RWPE1 (cell line): Measurements from ENCODE around the gene CPTP.

Experiments used
- CTCF ChIA-PET: fragments of 350-600 bp; sonication (Branson Sonifier 250); formaldehyde crosslinking; extraction: SDS; loops from one replicate; lab custom pipeline; 2021; lab: Yijun Ruan, JAX
- POLR2A ChIA-PET: fragments of 400-600 bp; formaldehyde crosslinking; extraction: SDS; loops from one replicate; lab custom pipeline; 2020; ENCODE audit warnings: antibody characterized with exemption; ENCODE audit not compliant: low non-redundant PET; lab: Yijun Ruan, JAX
- DNase-seq: peaks from one replicate; pipeline ENCODE4 v3.0.0; 2012; ENCODE audit warnings: low spot score
- H3K27ac ChIP-seq: fragments of 450-650 bp; 2 replicates; pipeline ENCODE4 v1.5.1; 2017
- TF ChIP-seq, protein P1 (sequence below): fragments of 450-650 bp; conservative IDR thresholded peaks from 2 replicates; pipeline ENCODE4 v1.5.1; 2017; ENCODE audit warnings: low read depth, mild to moderate bottlenecking

CPTP gene

DNA sequence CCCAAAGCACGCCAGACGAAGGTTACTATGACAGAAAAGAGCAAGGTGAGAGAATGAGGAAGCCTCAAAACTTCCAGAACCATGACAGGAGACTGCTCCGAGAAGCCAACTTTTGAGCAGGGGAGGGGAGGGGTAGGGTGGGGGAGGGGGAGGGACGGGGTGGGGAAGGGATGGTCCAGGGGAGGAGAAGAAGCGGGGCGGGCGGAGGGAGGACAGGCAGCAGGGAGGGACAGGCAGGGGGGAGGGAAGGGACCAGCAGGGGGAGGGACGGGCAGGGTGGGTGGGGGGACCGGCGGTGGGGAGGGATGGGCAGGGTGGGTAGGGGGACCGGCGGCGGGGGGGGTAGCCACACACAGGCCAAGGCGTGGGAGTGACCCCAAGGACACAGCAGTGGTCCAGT, 2.2 kb upstream of the CPTP start:
- TF ChIP-seq, protein P1, sequence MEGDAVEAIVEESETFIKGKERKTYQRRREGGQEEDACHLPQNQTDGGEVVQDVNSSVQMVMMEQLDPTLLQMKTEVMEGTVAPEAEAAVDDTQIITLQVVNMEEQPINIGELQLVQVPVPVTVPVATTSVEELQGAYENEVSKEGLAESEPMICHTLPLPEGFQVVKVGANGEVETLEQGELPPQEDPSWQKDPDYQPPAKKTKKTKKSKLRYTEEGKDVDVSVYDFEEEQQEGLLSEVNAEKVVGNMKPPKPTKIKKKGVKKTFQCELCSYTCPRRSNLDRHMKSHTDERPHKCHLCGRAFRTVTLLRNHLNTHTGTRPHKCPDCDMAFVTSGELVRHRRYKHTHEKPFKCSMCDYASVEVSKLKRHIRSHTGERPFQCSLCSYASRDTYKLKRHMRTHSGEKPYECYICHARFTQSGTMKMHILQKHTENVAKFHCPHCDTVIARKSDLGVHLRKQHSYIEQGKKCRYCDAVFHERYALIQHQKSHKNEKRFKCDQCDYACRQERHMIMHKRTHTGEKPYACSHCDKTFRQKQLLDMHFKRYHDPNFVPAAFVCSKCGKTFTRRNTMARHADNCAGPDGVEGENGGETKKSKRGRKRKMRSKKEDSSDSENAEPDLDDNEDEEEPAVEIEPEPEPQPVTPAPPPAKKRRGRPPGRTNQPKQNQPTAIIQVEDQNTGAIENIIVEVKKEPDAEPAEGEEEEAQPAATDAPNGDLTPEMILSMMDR: no peak
- DNase-seq: no peak
- POLR2A ChIA-PET: no interaction called here
- CTCF ChIA-PET: no interaction called here
- H3K27ac ChIP-seq: peak overlapping the region; percentile 100

DNA sequence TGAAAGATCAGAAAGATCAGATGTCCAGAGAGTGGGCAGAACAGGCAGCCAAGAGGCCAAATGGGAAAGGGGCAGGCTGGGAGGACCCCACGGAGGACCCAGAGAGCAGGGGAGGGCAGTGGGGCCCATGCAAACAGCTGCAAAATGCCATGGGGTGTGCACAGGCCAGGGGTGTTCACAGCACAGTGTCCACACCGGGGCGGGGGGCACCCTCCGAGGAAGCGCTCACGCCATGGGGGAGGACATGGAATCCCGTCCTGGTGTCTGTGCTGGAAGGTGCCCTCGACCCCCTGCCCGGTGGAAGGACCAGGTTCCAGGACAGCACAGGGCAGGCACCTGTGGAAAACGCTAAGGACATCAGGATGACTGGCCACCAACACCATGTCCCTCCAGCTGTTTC, 1.6 kb upstream of the CPTP start:
- TF ChIP-seq, protein P1: no peak

DNA sequence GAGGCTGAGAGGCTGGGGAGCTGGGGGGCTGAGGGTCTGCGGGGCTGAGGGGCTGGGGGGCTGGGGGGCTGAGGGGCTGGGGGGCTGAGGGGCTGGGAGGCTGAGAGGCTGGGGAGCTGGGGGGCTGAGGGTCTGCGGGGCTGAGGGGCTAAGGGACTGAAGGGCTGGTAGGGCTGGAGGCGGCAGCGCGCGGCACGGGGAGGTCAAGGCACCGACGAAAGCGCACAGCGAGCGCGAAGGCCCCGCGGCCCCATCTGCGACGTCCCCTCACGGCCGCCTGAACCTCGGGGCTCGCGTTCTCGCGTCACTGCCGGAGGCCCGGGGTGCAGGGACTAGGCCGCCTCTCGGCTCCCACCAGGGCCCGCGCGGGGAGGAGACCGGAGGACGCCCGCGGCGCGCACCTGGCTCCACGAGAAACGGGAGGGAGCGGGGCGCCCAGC, 498 bp upstream of the CPTP start:
- DNase-seq: no peak
- TF ChIP-seq, protein P1: no peak
- ChIA-PET POLR2A (no interaction called here), CTCF (interaction anchor here (0.6 kb wide), 1 partner anchor 11 kb away, joined by 3 read pairs; no protein-coding TSS in a partner anchor)
- peak overlapping the region; percentile 89 for H3K27ac ChIP-seq

More for the DNA sequence above, 1.6 kb upstream of the CPTP start:
- DNase-seq: no peak
- ChIA-PET CTCF (no interaction called here), POLR2A (interaction anchor here (0.8 kb wide), 1 partner anchor 11 kb away, joined by 3 read pairs; no protein-coding TSS in a partner anchor)
- H3K27ac ChIP-seq: peak overlapping the region; percentile 47

DNA sequence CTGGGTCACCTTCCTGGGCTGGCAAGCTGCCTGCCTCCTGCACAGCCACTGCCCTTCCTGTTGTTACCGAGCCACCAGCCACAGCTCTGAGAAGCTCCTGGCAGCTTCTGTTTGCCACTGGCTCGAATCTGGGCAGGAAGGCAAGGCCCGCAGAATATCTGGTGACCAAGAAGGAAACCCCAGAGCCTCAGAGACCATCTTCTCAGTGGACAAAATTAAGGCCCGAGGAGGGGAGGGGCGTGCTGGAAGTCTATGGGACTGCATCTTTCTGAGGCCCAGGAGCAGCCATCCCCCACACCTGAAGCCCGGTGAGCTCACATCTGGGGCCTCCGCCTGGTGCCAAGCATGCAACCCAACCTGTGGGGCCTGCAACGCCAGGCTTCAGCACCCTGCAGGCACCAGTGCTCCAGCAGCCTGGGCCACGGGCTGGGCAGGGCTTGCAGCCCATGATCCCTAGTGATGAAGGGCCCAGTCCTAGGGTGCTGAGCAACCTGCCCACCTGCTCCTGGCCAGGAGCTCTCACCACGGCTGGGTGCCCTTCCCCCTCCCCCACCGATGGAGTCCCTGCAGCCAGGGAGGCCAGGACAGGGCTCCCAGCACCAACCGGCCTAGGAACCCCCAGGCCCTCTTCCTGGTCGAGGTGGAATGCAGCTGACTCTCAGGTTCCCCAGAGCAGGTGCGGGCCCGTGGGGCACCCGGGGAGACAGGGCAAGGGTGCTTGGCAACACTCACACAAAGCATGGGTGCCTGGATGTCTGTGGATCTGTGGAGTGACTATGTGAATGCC, 879 bp downstream of the CPTP start:
- ChIA-PET CTCF (interaction anchor here (0.5 to 1.5 kb wide), 3 partner anchors 19 to 386 kb away, joined by 3 read pairs; no protein-coding TSS in a partner anchor), POLR2A (interaction anchor here (1.0 kb wide), 1 partner anchor 43 kb away, joined by 4 read pairs; no protein-coding TSS in a partner anchor)
- TF ChIP-seq, protein P1: no peak
- H3K27ac ChIP-seq: peak overlapping the region; percentile 89
- DNase-seq: no peak

DNA sequence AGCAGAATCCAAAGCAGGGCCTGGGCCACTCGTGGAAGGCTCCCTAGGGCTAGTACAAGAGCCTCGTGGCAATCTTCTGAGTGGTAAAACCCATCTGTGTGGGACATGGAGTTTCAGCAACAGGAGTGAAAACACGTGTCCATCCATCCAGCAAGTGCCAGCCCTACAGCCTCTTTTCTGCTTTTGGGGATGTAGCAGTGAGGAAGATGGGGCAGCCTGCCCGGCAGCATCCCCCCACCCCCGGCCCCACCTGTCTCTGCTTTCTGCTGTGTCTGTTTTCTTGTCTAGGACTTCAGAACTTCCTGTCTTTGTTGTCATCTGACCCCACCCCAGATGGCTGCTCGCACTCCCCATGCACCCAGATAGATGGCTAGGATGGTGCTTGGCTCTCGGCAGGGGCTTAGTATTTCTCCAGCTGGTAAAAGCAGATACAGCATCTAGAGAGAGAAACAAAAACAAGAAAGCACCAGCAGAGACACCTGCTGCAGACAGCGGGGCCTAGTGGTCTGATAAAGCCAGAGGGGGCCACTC, 1.5 kb downstream of the CPTP start:
- CTCF ChIA-PET: interaction anchor here (0.5 to 1.5 kb wide), 4 partner anchors 17 to 387 kb away, joined by 3 to 4 read pairs (median 3); no protein-coding TSS in a partner anchor
- peak overlapping the region; percentile 89 for H3K27ac ChIP-seq
- TF ChIP-seq, protein P1: no peak
- POLR2A ChIA-PET: interaction anchor here (1.0 kb wide), 1 partner anchor 44 kb away, joined by 4 read pairs; no protein-coding TSS in a partner anchor
- DNase-seq: no peak

DNA sequence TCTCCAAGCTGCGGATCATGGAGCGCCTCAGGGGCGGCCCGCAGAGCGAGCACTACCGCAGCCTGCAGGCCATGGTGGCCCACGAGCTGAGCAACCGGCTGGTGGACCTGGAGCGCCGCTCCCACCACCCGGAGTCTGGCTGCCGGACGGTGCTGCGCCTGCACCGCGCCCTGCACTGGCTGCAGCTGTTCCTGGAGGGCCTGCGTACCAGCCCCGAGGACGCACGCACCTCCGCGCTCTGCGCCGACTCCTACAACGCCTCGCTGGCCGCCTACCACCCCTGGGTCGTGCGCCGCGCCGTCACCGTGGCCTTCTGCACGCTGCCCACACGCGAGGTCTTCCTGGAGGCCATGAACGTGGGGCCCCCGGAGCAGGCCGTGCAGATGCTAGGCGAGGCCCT, 2.7 kb downstream of the CPTP start:
- TF ChIP-seq, protein P1: no peak
- ChIA-PET POLR2A (no interaction called here), CTCF (interaction anchor here (1.5 kb wide), 1 partner anchor 17 kb away, joined by 3 read pairs; no protein-coding TSS in a partner anchor)
- peak overlapping the region; percentile 89 for H3K27ac ChIP-seq
- no peak for DNase-seq
